WI38 (cell line): ENCODE results near the gene NEFH.

Experiments used
- H3K4me3 ChIP-seq: 2 replicates; pipeline ENCODE4 v1.5.1; 2011; ENCODE audit warnings: low read depth, mild to moderate bottlenecking, control low read depth, low read length
- TF ChIP-seq, protein P1 (sequence below): IDR thresholded peaks from 2 replicates; pipeline ENCODE4 v1.5.1; 2012; ENCODE audit warnings: low read depth, mild to moderate bottlenecking, control low read depth, low read length

NEFH gene

DNA sequence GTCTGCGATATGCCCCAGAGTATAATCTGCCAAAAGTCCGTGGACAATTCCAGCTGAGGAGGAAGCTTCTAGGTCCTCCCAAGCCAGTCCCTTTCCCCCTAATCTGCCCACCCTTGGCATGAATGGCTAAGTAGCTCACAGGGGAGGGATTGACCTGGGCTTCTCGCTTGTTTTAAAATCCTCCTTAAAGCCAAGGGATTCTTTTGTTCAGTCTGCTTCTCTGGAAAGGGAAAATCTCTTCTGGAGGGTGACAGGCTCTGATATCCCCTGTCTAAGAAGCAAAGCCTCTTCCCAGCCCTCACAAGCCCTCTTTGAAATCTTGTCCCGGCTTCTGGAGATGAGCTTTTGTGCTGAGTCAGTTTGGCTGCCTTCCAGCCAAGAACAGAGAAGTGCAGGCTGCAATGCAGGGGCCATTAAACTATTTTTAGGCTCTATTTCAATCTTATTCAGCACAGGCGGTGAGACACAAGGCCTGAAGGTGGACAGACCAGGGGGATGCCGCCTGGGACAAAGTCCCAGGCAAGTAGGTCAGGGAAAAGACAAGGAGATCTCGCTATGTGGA is 23.9 kb downstream of the NEFH start:
- H3K4me3 ChIP-seq, result no peak overlapping the region
- TF ChIP-seq, protein P1, sequence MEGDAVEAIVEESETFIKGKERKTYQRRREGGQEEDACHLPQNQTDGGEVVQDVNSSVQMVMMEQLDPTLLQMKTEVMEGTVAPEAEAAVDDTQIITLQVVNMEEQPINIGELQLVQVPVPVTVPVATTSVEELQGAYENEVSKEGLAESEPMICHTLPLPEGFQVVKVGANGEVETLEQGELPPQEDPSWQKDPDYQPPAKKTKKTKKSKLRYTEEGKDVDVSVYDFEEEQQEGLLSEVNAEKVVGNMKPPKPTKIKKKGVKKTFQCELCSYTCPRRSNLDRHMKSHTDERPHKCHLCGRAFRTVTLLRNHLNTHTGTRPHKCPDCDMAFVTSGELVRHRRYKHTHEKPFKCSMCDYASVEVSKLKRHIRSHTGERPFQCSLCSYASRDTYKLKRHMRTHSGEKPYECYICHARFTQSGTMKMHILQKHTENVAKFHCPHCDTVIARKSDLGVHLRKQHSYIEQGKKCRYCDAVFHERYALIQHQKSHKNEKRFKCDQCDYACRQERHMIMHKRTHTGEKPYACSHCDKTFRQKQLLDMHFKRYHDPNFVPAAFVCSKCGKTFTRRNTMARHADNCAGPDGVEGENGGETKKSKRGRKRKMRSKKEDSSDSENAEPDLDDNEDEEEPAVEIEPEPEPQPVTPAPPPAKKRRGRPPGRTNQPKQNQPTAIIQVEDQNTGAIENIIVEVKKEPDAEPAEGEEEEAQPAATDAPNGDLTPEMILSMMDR, result no peak

DNA sequence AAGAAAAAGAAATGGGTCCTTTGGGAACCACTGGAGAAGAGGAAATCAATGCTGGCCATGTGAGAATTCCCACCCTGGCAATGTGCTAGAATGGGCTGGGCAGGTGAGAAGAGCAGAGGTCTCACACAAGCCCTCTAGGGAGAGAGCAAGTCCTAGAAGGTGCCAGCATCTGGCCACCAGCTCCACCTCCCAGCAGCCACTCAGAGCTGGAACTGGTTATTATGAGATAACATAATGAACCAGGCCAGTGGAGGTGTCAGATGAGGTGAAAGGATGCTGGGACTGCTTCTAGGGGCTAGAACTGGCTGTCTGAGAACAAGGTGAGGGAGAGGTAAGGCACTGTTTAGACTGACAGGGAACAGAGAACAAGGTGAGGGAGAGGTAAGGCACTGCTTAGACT is 29.3 kb downstream of the NEFH start:
- no peak overlapping the region for H3K4me3 ChIP-seq
- TF ChIP-seq, protein P1, result no peak

GRCh38 chr22:29509815-29510214 is 29.8 kb downstream of the NEFH start:
- no peak overlapping the region for H3K4me3 ChIP-seq
- TF ChIP-seq, protein P1, result no peak

- no peak overlapping the region for H3K4me3 ChIP-seq
These were observed 30.5 kb downstream of the NEFH start for GRCh38 chr22:29510542-29510941.

GRCh38 chr22:29511126-29511862 is 31.3 kb downstream of the NEFH start:
- TF ChIP-seq, protein P1, result no peak
- H3K4me3 ChIP-seq, result no peak overlapping the region

More at GRCh38 chr22:29510542-29510941, 30.5 kb downstream of the NEFH start:
- TF ChIP-seq, protein P1, result no peak

DNA sequence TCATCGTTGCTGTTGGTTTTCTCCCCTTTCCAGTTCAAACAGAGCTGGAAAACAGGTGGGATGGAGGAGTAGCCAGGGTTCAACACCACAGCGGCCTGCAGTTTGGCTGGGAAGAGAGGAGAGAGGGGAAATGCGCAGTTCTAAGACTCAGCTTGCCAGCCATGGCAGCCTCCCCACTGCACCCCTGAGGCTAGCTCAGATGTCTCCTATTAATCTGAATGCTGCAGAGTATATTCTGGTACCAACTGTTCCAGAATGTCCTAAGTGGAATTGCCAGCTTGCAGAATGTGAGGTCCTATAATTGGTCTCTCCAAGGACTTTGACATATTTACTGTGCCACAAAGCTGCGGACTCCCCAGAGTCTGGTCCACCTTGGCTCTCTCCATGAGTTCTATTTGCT is 32.0 kb downstream of the NEFH start:
- TF ChIP-seq, protein P1, result no peak
- H3K4me3 ChIP-seq, result no peak overlapping the region

GRCh38 chr22:29517215-29517908 is 37.3 kb downstream of the NEFH start:
- TF ChIP-seq, protein P1, result no peak
- H3K4me3 ChIP-seq, result no peak overlapping the region
